Endothelial cell of umbilical vein (primary cell): ENCODE data around the gene GNE. TPM values are rescaled to one million over a fixed set of nuclear protein-coding genes. Genes with fewer than 3 reads are reported as not detected.

Experiments used
- BruUV-seq: library from RNA; stranded (reverse); fragments of 400-500 nt; replicated peaks from 2 replicates; lab custom pipeline; 2021; lab: Mats Ljungman, UMichigan
- CTCF ChIA-PET: fragments of 300-600, 350-600 bp; sonication (Branson Sonifier 250); formaldehyde crosslinking; loops from one replicate; lab custom pipeline; 2021; ENCODE audit warnings: antibody characterized with exemption, inconsistent platforms; lab: Charles Lee
- POLR2A ChIA-PET: fragments of 300-600, 350-600 bp; sonication (Branson Sonifier 250); formaldehyde crosslinking; loops from one replicate; lab custom pipeline; 2021; ENCODE audit warnings: antibody characterized with exemption, inconsistent platforms; lab: Charles Lee
- DNase-seq: peaks from one replicate; pipeline ENCODE4 v3.0.0-alpha.2; 2011; ENCODE audit warnings: low read depth, low spot score
- FAIRE-seq: peaks from 2 replicates; lab custom pipeline; 2011; peaks lifted over from hg19 to GRCh38; lab: Jason Lieb, UNC
- H2AFZ ChIP-seq: 2 replicates; pipeline ENCODE4 v1.6.0; 2012; ENCODE audit warnings: low read depth, low read length, control low read depth, inconsistent platforms
- H3K27ac ChIP-seq: 2 replicates; pipeline ENCODE4 v1.5.1; 2011; ENCODE audit warnings: low read depth, mild to moderate bottlenecking, control low read depth, low read length, moderate library complexity; ENCODE audit not compliant: insufficient read depth
- H3K27me3 ChIP-seq, 2 experiments: 2 replicates each; pipeline versions ENCODE4 v1.6.0 to v1.6.1; 2011; ENCODE audit warnings: low read length in 2 of 2, mixed read lengths in 1 of 2; ENCODE audit not compliant: control insufficient read depth in 2 of 2, insufficient read depth in 2 of 2
- H3K36me3 ChIP-seq, 2 experiments: 2 replicates in 1 of 2; 3 replicates in 1 of 2; pipeline ENCODE4 v1.5.1; 2011; ENCODE audit warnings: low read length in 2 of 2, mild to moderate bottlenecking in 1 of 2, moderate library complexity in 1 of 2; ENCODE audit not compliant: control insufficient read depth in 2 of 2, insufficient read depth in 2 of 2; ENCODE audit errors: extremely low read depth in 1 of 2
- H3K4me1 ChIP-seq: 3 replicates; pipeline ENCODE4 v1.5.1; 2011; ENCODE audit warnings: mild to moderate bottlenecking, low read length; ENCODE audit not compliant: control insufficient read depth, insufficient read depth; ENCODE audit errors: extremely low read depth
- H3K4me2 ChIP-seq: 2 replicates; pipeline ENCODE4 v1.6.1; 2011; ENCODE audit warnings: low read length, control low read depth, mixed read lengths; ENCODE audit not compliant: insufficient read depth
- H3K4me3 ChIP-seq, 3 experiments: fragments of 200-600 bp in 1 of 3; sonication (generic), shearing (Covaris generic) in 1 of 3; replicated peaks in 1 of 3; 2 replicates each; pipeline ENCODE4 v1.5.1; 2011 to 2016; ENCODE audit warnings: control low read depth in 3 of 3, low read length in 3 of 3, mild to moderate bottlenecking in 2 of 3, inconsistent platforms in 1 of 3, low read depth in 1 of 3, moderate library complexity in 1 of 3; ENCODE audit not compliant: insufficient read depth in 1 of 3
- H3K79me2 ChIP-seq: 2 replicates; pipeline ENCODE4 v1.6.0; 2012; ENCODE audit warnings: low read length, inconsistent platforms; ENCODE audit not compliant: control insufficient read depth, insufficient read depth
- H3K9ac ChIP-seq: replicated peaks from 2 replicates; pipeline ENCODE3; 2011; ENCODE audit warnings: low read length, control low read depth; ENCODE audit not compliant: insufficient read depth; ENCODE audit errors: extremely low read depth
- H3K9me1 ChIP-seq: replicated peaks from 3 replicates; pipeline ENCODE4 v1.6.0; 2011; ENCODE audit warnings: mild to moderate bottlenecking, low read length; ENCODE audit not compliant: control insufficient read depth, insufficient read depth; ENCODE audit errors: extremely low read depth
- H3K9me3 ChIP-seq: replicated peaks from 2 replicates; pipeline ENCODE4 v1.5.1; 2012; ENCODE audit warnings: low read length, inconsistent platforms; ENCODE audit not compliant: control insufficient read depth, insufficient read depth
- H4K20me1 ChIP-seq: replicated peaks from 2 replicates; pipeline ENCODE3; 2011; ENCODE audit warnings: mild to moderate bottlenecking, low read length; ENCODE audit not compliant: control insufficient read depth, insufficient read depth; ENCODE audit errors: extremely low read depth
- CTCF ChIP-seq, 2 donors: IDR thresholded peaks; 1 replicate in 1 of 2; 2 replicates in 1 of 2; pipeline ENCODE4 v1.5.1; 2011; ENCODE audit warnings: low read length in 2 of 2, mild to moderate bottlenecking in 2 of 2, moderate library complexity in 2 of 2, control low read depth in 1 of 2, inconsistent platforms in 1 of 2, low read depth in 1 of 2; ENCODE audit not compliant: insufficient read depth in 1 of 2; ENCODE audit errors: extremely low read depth in 1 of 2
- EZH2 ChIP-seq: IDR thresholded peaks from 2 replicates; pipeline ENCODE4 v1.6.1; 2012; ENCODE audit warnings: borderline replicate concordance, low read depth, mild to moderate bottlenecking, moderate library complexity, low read length, inconsistent platforms; ENCODE audit not compliant: severe bottlenecking
- FOS ChIP-seq: IDR thresholded peaks from 2 replicates; pipeline ENCODE4 v1.6.1; 2011; ENCODE audit warnings: mild to moderate bottlenecking, low read length, moderate library complexity, borderline replicate concordance; ENCODE audit not compliant: insufficient read depth
- GATA2 ChIP-seq: IDR thresholded peaks from 2 replicates; pipeline ENCODE4 v1.7.0; 2011; ENCODE audit warnings: low read depth, mild to moderate bottlenecking, moderate library complexity, mixed read lengths, low read length; ENCODE audit not compliant: insufficient read length, insufficient read depth
- JUN ChIP-seq: IDR thresholded peaks from 2 replicates; pipeline ENCODE4 v1.6.1; 2011; ENCODE audit warnings: borderline replicate concordance, low read depth; ENCODE audit not compliant: insufficient read length, insufficient read depth
- MAX ChIP-seq: IDR thresholded peaks from 2 replicates; pipeline ENCODE4 v1.6.1; 2011; ENCODE audit not compliant: insufficient read depth, insufficient read length
- MYC ChIP-seq: IDR thresholded peaks from one replicate; pipeline ENCODE4 v1.6.1; 2011; ENCODE audit warnings: mild to moderate bottlenecking, low read depth, low read length
- POLR2A ChIP-seq: IDR thresholded peaks from 2 replicates; pipeline ENCODE4 v1.6.1; 2012; ENCODE audit warnings: low read depth, mild to moderate bottlenecking, control low read depth, low read length
- POLR2AphosphoS5 ChIP-seq: IDR thresholded peaks from 2 replicates; pipeline ENCODE4 v1.6.1; 2012; ENCODE audit warnings: low read depth, mild to moderate bottlenecking, control low read depth, low read length, moderate library complexity; ENCODE audit not compliant: insufficient read depth
- dilution Hi-C: fragments of 300-500 bp; cut with MboI; formaldehyde crosslinking; loops from one replicate; pipeline ENCODE4 v1.15.0; 2019; ENCODE audit warnings: low sequenced_read_pairs; ENCODE audit not compliant: extremely low pct_ligation_motif_present
- intact Hi-C: fragments of 100-400 bp; cut with micrococcal nuclease; formaldehyde crosslinking; loops from one replicate; pipeline ENCODE4 v1.10.0; 2022
- polyA plus RNA-seq, 4 experiments: library from polyadenylated mRNA; depleted of rRNA in 3 of 4; stranded (reverse) in 3 of 4; unstranded in 1 of 4; fragments of >200 nt; gene quantifications; 2 replicates each; pipeline versions ENCODE4 v1.2.1 to v1.2.3, GENCODE V29; 2011 to 2012; ENCODE audit warnings: missing spikeins in 1 of 4
- total RNA-seq: library from RNA; stranded (reverse); gene quantifications from 2 replicates; pipeline ENCODE4 v1.2.3, GENCODE V29; 2021

GNE gene
- total and polyA plus RNA-seq, 2 donors (not counting 3 experiments of a cell fraction or from before 2014, with no cell fraction given) = 8.5 to 11.4 TPM

DNA sequence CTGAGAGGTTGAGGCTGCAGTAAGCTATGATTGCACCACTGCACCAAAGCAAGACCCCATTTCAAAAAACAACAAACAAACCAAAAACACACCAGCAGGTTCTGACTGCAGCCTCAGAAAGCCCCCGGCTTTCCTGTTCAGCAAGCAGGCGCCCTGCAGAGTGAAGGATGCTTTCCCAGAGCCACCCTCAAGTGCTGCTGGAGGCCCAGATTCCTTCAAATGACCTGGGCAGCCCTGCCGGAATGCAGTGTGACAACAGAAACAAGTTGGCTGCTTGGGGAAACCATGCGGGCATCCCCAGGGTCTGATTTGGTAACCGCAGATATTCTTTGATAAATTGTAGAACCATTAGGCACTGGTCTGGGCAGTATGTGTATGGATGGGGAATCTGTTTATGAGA lies 35.7 kb upstream of the GNE start:
- peaks cover 4% of the 10 kb centered on the region for H3K4me1 ChIP-seq
- no peak overlapping the region for H3K4me2 ChIP-seq
- no peak for TF ChIP-seq MAX
- no peak for TF ChIP-seq GATA2
- no peak for TF ChIP-seq MYC
- TF ChIP-seq POLR2AphosphoS5 = no peak
- TF ChIP-seq POLR2A = no peak
- TF ChIP-seq EZH2 = no peak
- no peak for TF ChIP-seq FOS
- no peak for TF ChIP-seq JUN
- TF ChIP-seq CTCF (IDR thresholded peaks at IDR 0.05; ENCODE audit: extremely low read depth in 1 of 2, insufficient read depth in 1 of 2, low read depth in 1 of 2, low read length in 2 of 2) = no peak
- H3K79me2 ChIP-seq = no peaks in the 10 kb centered on the region
- FAIRE-seq = no peak
- H3K27ac ChIP-seq = no peak overlapping the region
- POLR2A ChIA-PET = no interaction called here
- no peak for DNase-seq
- H3K9me1 ChIP-seq = no peaks in the 10 kb centered on the region
- no peak overlapping the region for H3K4me3 ChIP-seq
- CTCF ChIA-PET = no interaction called here
- no peaks in the 10 kb centered on the region for H4K20me1 ChIP-seq
- BruUV-seq = no TSS peak
- no peaks in the 10 kb centered on the region for H3K27me3 ChIP-seq
- no peak overlapping the region for H3K9ac ChIP-seq
- no peak overlapping the region for H2AFZ ChIP-seq
- intact Hi-C loops (no loop called here), dilution Hi-C loops (no loop called here)
- no peaks in the 10 kb centered on the region for H3K36me3 ChIP-seq
- no peaks in the 10 kb centered on the region for H3K9me3 ChIP-seq
